Spleen (tissue), 11 donors: Measurements from ENCODE around the gene MOB3B. TPM values are rescaled to one million over a fixed set of nuclear protein-coding genes. Genes with fewer than 3 reads are reported as not detected.
"Not testable (repeated sequence)": the region's sequence is repeated elsewhere in the genome, so short reads cannot be mapped to it uniquely, and the experiment has no call there.

Source experiments
- DNase-seq: peaks from one replicate; pipeline ENCODE4 v3.0.0-alpha.2; 2020
- H3K27ac ChIP-seq, 8 donors: fragments of 200-600 bp; sonication (generic) in 7 of 8; 1 replicate in 4 of 8; 2 replicates in 4 of 8; pipeline versions ENCODE4 v1.5.0 to v1.8.0; 2016 to 2021; ENCODE audit warnings: inconsistent platforms in 4 of 8, mild to moderate bottlenecking in 4 of 8, moderate library complexity in 1 of 8
- H3K27me3 ChIP-seq, 7 donors: fragments of 200-600 bp; sonication (generic) in 6 of 7; replicated peaks in 1 of 7; 1 replicate in 4 of 7; 2 replicates in 3 of 7; pipeline versions ENCODE4 v1.5.0 to v1.8.0; 2016 to 2021; ENCODE audit warnings: inconsistent platforms in 3 of 7, mild to moderate bottlenecking in 1 of 7
- H3K36me3 ChIP-seq, 6 donors: fragments of 200-600 bp; sonication (generic) in 5 of 6; 1 replicate in 4 of 6; 2 replicates in 2 of 6; pipeline versions ENCODE4 v1.5.0 to v1.8.0; 2016 to 2021; ENCODE audit warnings: inconsistent platforms in 2 of 6
- H3K4me1 ChIP-seq, 6 donors: fragments of 200-600 bp; sonication (generic) in 5 of 6; 1 replicate in 3 of 6; 2 replicates in 3 of 6; pipeline versions ENCODE4 v1.5.0 to v1.8.0; 2016 to 2021; ENCODE audit warnings: inconsistent platforms in 3 of 6
- H3K4me3 ChIP-seq, 8 donors: fragments of 200-600 bp; sonication (generic) in 7 of 8; 1 replicate in 4 of 8; 2 replicates in 4 of 8; pipeline versions ENCODE4 v1.5.0 to v1.8.0; 2016 to 2021; ENCODE audit warnings: inconsistent platforms in 4 of 8, mild to moderate bottlenecking in 4 of 8, moderate library complexity in 2 of 8
- H3K9me3 ChIP-seq, 8 donors: fragments of 200-600 bp; sonication (generic) in 7 of 8; 1 replicate in 4 of 8; 2 replicates in 4 of 8; pipeline versions ENCODE4 v1.5.0 to v1.8.0; 2016 to 2021; ENCODE audit warnings: inconsistent platforms in 4 of 8
- CTCF ChIP-seq, 11 experiments: fragments of 200-600 bp in 7 of 11; fragments of 450-650 bp in 4 of 11; sonication (generic) in 4 of 11; IDR thresholded peaks in 8 of 11; conservative IDR thresholded peaks in 3 of 11; 1 replicate in 7 of 11; 2 replicates in 4 of 11; pipeline versions ENCODE4 v1.4.0 to v1.8.0; 2016 to 2021; ENCODE audit warnings: antibody characterized with exemption in 11 of 11, inconsistent platforms in 4 of 11, mild to moderate bottlenecking in 1 of 11
- POLR2A ChIP-seq, 3 donors: fragments of 450-650 bp; IDR thresholded peaks; one replicate each; pipeline ENCODE4 v1.5.1; 2017; ENCODE audit warnings: antibody characterized with exemption in 3 of 3, mild to moderate bottlenecking in 1 of 3
- POLR2AphosphoS5 ChIP-seq, 3 donors: sonication (generic); formaldehyde crosslinking; IDR thresholded peaks; one replicate each; pipeline ENCODE4 v1.5.1; 2017; ENCODE audit warnings: antibody characterized with exemption in 3 of 3
- WGBS, 5 donors: extraction: QIAGEN DNeasy Blood & Tissue Kit in 3 of 5; methylation state at CpG; one replicate each; pipeline versions ENCODE4 v1.1.5 to v1.1.7; 2013 to 2018; 5-methylcytosine and 5-hydroxymethylcytosine counted together
- intact Hi-C: fragments of 100-400 bp; cut with DNase I; formaldehyde crosslinking; loops from one replicate; pipeline ENCODE4 v1.15.0; 2023; ENCODE audit warnings: low total_unique reads
- polyA plus RNA-seq, 3 donors: library from polyadenylated mRNA; stranded (reverse); fragments of 200-250 nt; gene quantifications; one replicate each; pipeline ENCODE4 v1.2.1, GENCODE V29; 2013
- total RNA-seq, 7 donors: library from RNA; depleted of rRNA in 3 of 7; stranded (reverse); fragments of >200 nt in 3 of 7; fragmentation: NEBNext Ultra II Directional in 4 of 7; extraction: Animal tissue kit (Norgen Biotek cat#: 25700) in 4 of 7; gene quantifications; one replicate each; pipeline versions ENCODE4 v1.1.0 to v1.2.1, GENCODE V29; 2016 to 2021
- donor health status: healthy with polysubstance abuse.
- donor health status: DM: no; HTN: no; CAD: no; lungs with moderate emphysema.
- donor health status: DM: no; HTN: no; CAD: no.
- donor health status: Bipolar disorder and iron deficiency.
- donor health status: healthy.
- donor health status: DM: no; HTN: no; CAD: no.
- donor health status: DM: yes; HTN: yes; CAD: no.

Gene MOB3B
- total and polyA plus RNA-seq, 10 donors, result 9.4 to 27.7 (median 19.9) TPM

- H3K27me3 ChIP-seq, result no peaks in the 10 kb centered on the region
- WGBS, 5 donors, result 47 to 70% (median 51%) methylated on average over 2 of the region's 2 CpGs
- H3K4me3 ChIP-seq, result no peak overlapping the region
- TF ChIP-seq POLR2AphosphoS5 (IDR thresholded peaks at IDR 0.05), result no peak
- no peak for TF ChIP-seq CTCF (IDR thresholded peaks at IDR 0.05 in 8 of 11, conservative IDR thresholded peaks at IDR 0.05 in 3 of 11)
- TF ChIP-seq POLR2A (IDR thresholded peaks at IDR 0.05), result no peak
- no peak overlapping the region for H3K27ac ChIP-seq
- intact Hi-C loops, result no loop called here
- H3K9me3 ChIP-seq, result peaks cover 0 to 3% (median 0%) of the 10 kb centered on the region in 8 donors
- H3K4me1 ChIP-seq, result peaks cover 0 to 7% (median 2%) of the 10 kb centered on the region in 6 donors
- no peak for DNase-seq
- H3K36me3 ChIP-seq, result peaks cover 0 to 10% (median 0%) of the 10 kb centered on the region in 6 donors
Observed at GRCh38 chr9:27506981-27507380, 22.6 kb downstream of the MOB3B start.

- WGBS, 5 donors, result 72 to 91% (median 81%) methylated on average over 5 of the region's 5 CpGs
- no peak for TF ChIP-seq POLR2AphosphoS5 (IDR thresholded peaks at IDR 0.05)
- no peak for TF ChIP-seq CTCF (IDR thresholded peaks at IDR 0.05 in 8 of 11, conservative IDR thresholded peaks at IDR 0.05 in 3 of 11)
- TF ChIP-seq POLR2A (IDR thresholded peaks at IDR 0.05), result no peak
- no peak overlapping the region for H3K4me3 ChIP-seq
- no peaks in the 10 kb centered on the region for H3K27me3 ChIP-seq
- intact Hi-C loops, result no loop called here
- H3K27ac ChIP-seq, result no peak overlapping the region
- peaks cover 0 to 5% (median 0%) of the 10 kb centered on the region in 8 donors for H3K9me3 ChIP-seq
- DNase-seq, result no peak
- H3K36me3 ChIP-seq, result peaks cover 0 to 10% (median 0%) of the 10 kb centered on the region in 6 donors
- peaks cover 0 to 11% (median 4%) of the 10 kb centered on the region in 6 donors for H3K4me1 ChIP-seq
Observed at GRCh38 chr9:27505744-27506161, 23.9 kb downstream of the MOB3B start.

GRCh38 chr9:27504259-27504658 is 25.4 kb downstream of the MOB3B start:
- H3K4me3 ChIP-seq, result no peak overlapping the region
- TF ChIP-seq CTCF (IDR thresholded peaks at IDR 0.05 in 8 of 11, conservative IDR thresholded peaks at IDR 0.05 in 3 of 11) (no peak), POLR2A (IDR thresholded peaks at IDR 0.05) (no peak), POLR2AphosphoS5 (IDR thresholded peaks at IDR 0.05) (no peak)
- no peak for DNase-seq

GRCh38 chr9:27503623-27504022 is 26.0 kb downstream of the MOB3B start:
- no peak for DNase-seq
- peaks cover 0 to 10% (median 0%) of the 10 kb centered on the region in 6 donors for H3K36me3 ChIP-seq
- intact Hi-C loops, result no loop called here
- H3K4me1 ChIP-seq, result peaks cover 0 to 28% (median 16%) of the 10 kb centered on the region in 6 donors
- no peaks in the 10 kb centered on the region for H3K27me3 ChIP-seq
- H3K4me3 ChIP-seq, result no peak overlapping the region
- no peak overlapping the region for H3K27ac ChIP-seq
- TF ChIP-seq CTCF (IDR thresholded peaks at IDR 0.05 in 8 of 11, conservative IDR thresholded peaks at IDR 0.05 in 3 of 11), result no peak
- no peak for TF ChIP-seq POLR2AphosphoS5 (IDR thresholded peaks at IDR 0.05)
- TF ChIP-seq POLR2A (IDR thresholded peaks at IDR 0.05), result no peak
- H3K9me3 ChIP-seq, result peaks cover 0 to 5% (median 0%) of the 10 kb centered on the region in 8 donors
- 89 to 93% (median 91%) methylated on average over 4 of the region's 4 CpGs for WGBS, 5 donors

More at GRCh38 chr9:27504259-27504658, 25.4 kb downstream of the MOB3B start:
- Histone ChIP-seq H3K36me3 (peaks cover 0 to 10% (median 0%) of the 10 kb centered on the region in 6 donors), H3K9me3 (peaks cover 0 to 5% (median 0%) of the 10 kb centered on the region in 8 donors), H3K27me3 (no peaks in the 10 kb centered on the region), H3K27ac (no peak overlapping the region), H3K4me1 (peaks cover 0 to 21% (median 13%) of the 10 kb centered on the region in 6 donors)
- intact Hi-C loops, result no loop called here

GRCh38 chr9:27500902-27501301 is 28.7 kb downstream of the MOB3B start:
- H3K27me3 ChIP-seq, H3K36me3 ChIP-seq, intact Hi-C loops, H3K9me3 ChIP-seq, DNase-seq, H3K4me3 ChIP-seq: not testable (repeated sequence)
- Histone ChIP-seq H3K27ac (peak overlapping the region in 1 of 8 donors; percentile 53), H3K4me1 (peaks cover 0 to 52% (median 28%) of the 10 kb centered on the region in 6 donors)
- 73 to 86% (median 77%) methylated on average over 3 of the region's 3 CpGs for WGBS, 5 donors
